Lower lobe of right lung (tissue), 2 donors: ENCODE results near the gene CTPS2. TPM values are rescaled to one million over a fixed set of nuclear protein-coding genes. Genes with fewer than 3 reads are reported as not detected.

Experiments
- ATAC-seq, 2 donors: fragments of 200-7000 bp; cut with Tn5 transposase; one replicate each; pipeline ENCODE4 v1.9.1; 2020 to 2022; ENCODE audit warnings: mild to moderate bottlenecking in 2 of 2, moderate library complexity in 2 of 2
- DNase-seq: peaks from one replicate; pipeline ENCODE4 v3.0.0-alpha.2; 2020
- H3K27ac ChIP-seq: fragments of 200-600 bp; one replicate; pipeline ENCODE4 v1.8.0; 2022
- H3K27me3 ChIP-seq: fragments of 200-600 bp; one replicate; pipeline ENCODE4 v1.8.0; 2022; ENCODE audit warnings: low read depth
- H3K36me3 ChIP-seq: fragments of 200-600 bp; one replicate; pipeline ENCODE4 v1.8.0; 2022; ENCODE audit warnings: mild to moderate bottlenecking
- H3K4me1 ChIP-seq: fragments of 200-600 bp; one replicate; pipeline ENCODE4 v1.8.0; 2022
- H3K4me3 ChIP-seq: fragments of 200-600 bp; one replicate; pipeline ENCODE4 v1.8.0; 2022; ENCODE audit warnings: mild to moderate bottlenecking
- H3K9me3 ChIP-seq: fragments of 200-600 bp; one replicate; pipeline ENCODE4 v1.8.0; 2022
- CTCF ChIP-seq: fragments of 200-600 bp; IDR thresholded peaks from one replicate; pipeline ENCODE4 v1.8.0; 2022; ENCODE audit warnings: antibody characterized with exemption, mild to moderate bottlenecking
- intact Hi-C: fragments of 100-400 bp; cut with DNase I; formaldehyde crosslinking; loops from one replicate; pipeline ENCODE4 v1.11.0; 2022
- total RNA-seq: library from RNA; stranded (reverse); fragmentation: NEBNext Ultra II Directional; extraction: Animal tissue kit (Norgen Biotek cat#: 25700); gene quantifications from one replicate; pipeline ENCODE4 v1.2.1, GENCODE V29; 2021
- donor health status: DM: no; HTN: yes; CAD: no; lungs with severe emphysema.

The CTPS2 gene
- total RNA-seq, 1 donor from 2014 or later = 11.3 TPM

- DNase-seq = no peak
- no peak overlapping the region for H3K27ac ChIP-seq
- H3K36me3 ChIP-seq = peaks cover 7% of the 10 kb centered on the region
- no peaks in the 10 kb centered on the region for H3K27me3 ChIP-seq
- TF ChIP-seq CTCF = no peak
- no peak overlapping the region for H3K4me3 ChIP-seq
- ATAC-seq = peak; percentile 56 to 77
- intact Hi-C loops = no loop called here
- no peaks in the 10 kb centered on the region for H3K4me1 ChIP-seq
- H3K9me3 ChIP-seq = no peaks in the 10 kb centered on the region
Observed at GRCh38 chrX:16640823-16641222, 71.6 kb downstream of the CTPS2 start.

GRCh38 chrX:16639966-16640365 is 72.5 kb downstream of the CTPS2 start:
- Histone ChIP-seq H3K4me3 (no peak overlapping the region), H3K27me3 (no peaks in the 10 kb centered on the region), H3K27ac (no peak overlapping the region), H3K4me1 (no peaks in the 10 kb centered on the region), H3K9me3 (no peaks in the 10 kb centered on the region), H3K36me3 (peaks cover 7% of the 10 kb centered on the region)
- TF ChIP-seq CTCF = no peak
- DNase-seq = no peak
- no peak for ATAC-seq
- intact Hi-C loops = no loop called here

- Histone ChIP-seq H3K4me3 (no peak overlapping the region), H3K27me3 (no peaks in the 10 kb centered on the region), H3K36me3 (peaks cover 7% of the 10 kb centered on the region), H3K4me1 (no peaks in the 10 kb centered on the region), H3K27ac (no peak overlapping the region), H3K9me3 (no peaks in the 10 kb centered on the region)
- ATAC-seq = no peak
- TF ChIP-seq CTCF = no peak
- intact Hi-C loops = no loop called here
- no peak for DNase-seq
Observed at GRCh38 chrX:16638533-16638932, 73.9 kb downstream of the CTPS2 start.

- DNase-seq = no peak
- Histone ChIP-seq H3K9me3 (no peaks in the 10 kb centered on the region), H3K36me3 (peaks cover 7% of the 10 kb centered on the region), H3K27me3 (no peaks in the 10 kb centered on the region), H3K27ac (no peak overlapping the region), H3K4me3 (no peak overlapping the region), H3K4me1 (no peaks in the 10 kb centered on the region)
- TF ChIP-seq CTCF = no peak
- no peak for ATAC-seq
- intact Hi-C loops = no loop called here
Observed at GRCh38 chrX:16635596-16635995, 76.9 kb downstream of the CTPS2 start.

GRCh38 chrX:16635040-16635439 is 77.4 kb downstream of the CTPS2 start:
- DNase-seq (no peak), ATAC-seq (no peak)
- H3K27me3 ChIP-seq = no peaks in the 10 kb centered on the region
- H3K36me3 ChIP-seq = peaks cover 7% of the 10 kb centered on the region
- H3K4me1 ChIP-seq = no peaks in the 10 kb centered on the region
- no peaks in the 10 kb centered on the region for H3K9me3 ChIP-seq
- H3K4me3 ChIP-seq = no peak overlapping the region
- intact Hi-C loops = no loop called here
- no peak for TF ChIP-seq CTCF
- H3K27ac ChIP-seq = no peak overlapping the region

- Histone ChIP-seq H3K9me3 (no peaks in the 10 kb centered on the region), H3K4me1 (no peaks in the 10 kb centered on the region), H3K27ac (no peak overlapping the region), H3K36me3 (peaks cover 7% of the 10 kb centered on the region), H3K27me3 (no peaks in the 10 kb centered on the region), H3K4me3 (no peak overlapping the region)
- DNase-seq (no peak), ATAC-seq (no peak)
- intact Hi-C loops = no loop called here
- TF ChIP-seq CTCF = no peak
Observed at GRCh38 chrX:16633754-16634153, 78.7 kb downstream of the CTPS2 start.
